ENCODE results near the gene NME4.
A peak's percentile ranks its signal among the peaks of the same experiment; 100 is the strongest.

Gene NME4

GRCh38 chr16:361872-362701 lies 34.9 kb upstream of the NME4 start:
- TF ChIP-seq USF1 (IDR thresholded peaks at IDR 0.05) (no peak), NFIC (IDR thresholded peaks at IDR 0.05) (peak; percentile 46; the same call in 1 of the 2 replicates), TEAD4 (IDR thresholded peaks at IDR 0.05) (no peak), MAX (IDR thresholded peaks at IDR 0.05) (no peak), EGR1 (IDR thresholded peaks at IDR 0.05) (no peak), ZBTB7A (IDR thresholded peaks at IDR 0.05; ENCODE audit: low read depth) (no peak), RAD21 (IDR thresholded peaks at IDR 0.05; ENCODE audit: low read depth) (peak; percentile 99), REST (IDR thresholded peaks at IDR 0.05; ENCODE audit: low read depth) (no peak), EP300 (IDR thresholded peaks at IDR 0.05; ENCODE audit: borderline replicate concordance) (no peak)

GRCh38 chr16:362702-362999 lies 34.3 kb upstream of the NME4 start:
- 0 out of 2 replicates have a peak, but pooled peaks have one; percentile 39 for TF ChIP-seq ZBTB7A (IDR thresholded peaks at IDR 0.05; ENCODE audit: low read depth)

- no peak for TF ChIP-seq REST (IDR thresholded peaks at IDR 0.05; ENCODE audit: low read depth)
- no peak for TF ChIP-seq RAD21 (IDR thresholded peaks at IDR 0.05; ENCODE audit: low read depth)
- no peak for TF ChIP-seq TAF1 (IDR thresholded peaks at IDR 0.05; ENCODE audit: low read depth)
- no peak for TF ChIP-seq CEBPB (IDR thresholded peaks at IDR 0.05)
- TF ChIP-seq YY1 (IDR thresholded peaks at IDR 0.05; ENCODE audit: low read depth), result no peak
- no peak for TF ChIP-seq FOXM1 (IDR thresholded peaks at IDR 0.05; ENCODE audit: borderline replicate concordance, low read depth)
- TF ChIP-seq NFIC (IDR thresholded peaks at IDR 0.05), result no peak
- no peak for TF ChIP-seq CREB1 (IDR thresholded peaks at IDR 0.05; ENCODE audit: low read depth)
- no peak for TF ChIP-seq MAX (IDR thresholded peaks at IDR 0.05)
- TF ChIP-seq TCF12 (IDR thresholded peaks at IDR 0.05; ENCODE audit: low read depth), result no peak
- no peak for TF ChIP-seq USF1 (IDR thresholded peaks at IDR 0.05)
- no peak for TF ChIP-seq TEAD4 (IDR thresholded peaks at IDR 0.05)
- no peak for TF ChIP-seq EP300 (IDR thresholded peaks at IDR 0.05; ENCODE audit: borderline replicate concordance)
- TF ChIP-seq ZBTB7A (IDR thresholded peaks at IDR 0.05; ENCODE audit: low read depth), result no peak
Observed at GRCh38 chr16:363110-363765, 33.8 kb upstream of the NME4 start.

GRCh38 chr16:363766-364490 lies 33.1 kb upstream of the NME4 start:
- TF ChIP-seq NFIC (IDR thresholded peaks at IDR 0.05), result no peak

- no peak for TF ChIP-seq USF1 (IDR thresholded peaks at IDR 0.05)
- no peak for TF ChIP-seq NFIC (IDR thresholded peaks at IDR 0.05)
- TF ChIP-seq REST (IDR thresholded peaks at IDR 0.05; ENCODE audit: low read depth), result no peak
- TF ChIP-seq RAD21 (IDR thresholded peaks at IDR 0.05; ENCODE audit: low read depth), result no peak
- TF ChIP-seq EGR1 (IDR thresholded peaks at IDR 0.05), result no peak
- no peak for TF ChIP-seq TAF1 (IDR thresholded peaks at IDR 0.05; ENCODE audit: low read depth)
- TF ChIP-seq TCF12 (IDR thresholded peaks at IDR 0.05; ENCODE audit: low read depth), result no peak
- TF ChIP-seq MAX (IDR thresholded peaks at IDR 0.05), result no peak
- TF ChIP-seq ZBTB7A (IDR thresholded peaks at IDR 0.05; ENCODE audit: low read depth), result no peak
- TF ChIP-seq CREB1 (IDR thresholded peaks at IDR 0.05; ENCODE audit: low read depth), result no peak
- TF ChIP-seq FOXM1 (IDR thresholded peaks at IDR 0.05; ENCODE audit: borderline replicate concordance, low read depth), result no peak
- no peak for TF ChIP-seq YY1 (IDR thresholded peaks at IDR 0.05; ENCODE audit: low read depth)
- no peak for TF ChIP-seq TEAD4 (IDR thresholded peaks at IDR 0.05)
- no peak for TF ChIP-seq CEBPB (IDR thresholded peaks at IDR 0.05)
- TF ChIP-seq EP300 (IDR thresholded peaks at IDR 0.05; ENCODE audit: borderline replicate concordance), result no peak
Observed at GRCh38 chr16:364595-365491, 32.2 kb upstream of the NME4 start.

All from Ishikawa (cell line).